T1000 (cell line): ENCODE measurements around the gene NTF3.

ENCODE experiments used
- DNase-seq: peaks from one replicate; lab custom pipeline; 2025; ENCODE audit warnings: mixed read lengths; lab: John Stamatoyannopoulos, UW

The NTF3 gene

GRCh38 chr12:5511644-5512600 is 80.0 kb downstream of the NTF3 start:
- DNase-seq: no peak

DNA sequence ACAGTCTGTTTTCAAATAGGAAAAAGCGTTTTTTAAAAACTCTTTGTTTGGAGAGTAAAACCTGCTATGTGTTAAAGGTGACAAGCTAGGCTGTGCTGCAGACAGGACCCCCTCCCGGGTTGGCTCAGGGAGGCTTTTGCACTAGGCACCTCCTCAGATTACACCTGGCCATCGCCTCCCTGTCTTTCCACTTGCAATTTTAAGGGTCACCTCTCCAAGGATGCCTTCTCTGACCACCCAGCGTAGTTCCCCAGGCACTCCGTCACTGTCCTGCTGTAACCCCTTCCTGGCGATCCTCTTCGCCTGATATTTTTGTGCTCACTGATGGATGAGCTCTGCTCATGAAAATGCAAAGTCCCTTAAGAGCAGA is 80.7 kb downstream of the NTF3 start:
- no peak for DNase-seq

- DNase-seq: no peak
Measured at GRCh38 chr12:5513406-5513805, 81.5 kb downstream of the NTF3 start.

GRCh38 chr12:5514016-5514415 is 82.1 kb downstream of the NTF3 start:
- DNase-seq: no peak

- DNase-seq: no peak
Measured at GRCh38 chr12:5514545-5514944, 82.6 kb downstream of the NTF3 start.

DNA sequence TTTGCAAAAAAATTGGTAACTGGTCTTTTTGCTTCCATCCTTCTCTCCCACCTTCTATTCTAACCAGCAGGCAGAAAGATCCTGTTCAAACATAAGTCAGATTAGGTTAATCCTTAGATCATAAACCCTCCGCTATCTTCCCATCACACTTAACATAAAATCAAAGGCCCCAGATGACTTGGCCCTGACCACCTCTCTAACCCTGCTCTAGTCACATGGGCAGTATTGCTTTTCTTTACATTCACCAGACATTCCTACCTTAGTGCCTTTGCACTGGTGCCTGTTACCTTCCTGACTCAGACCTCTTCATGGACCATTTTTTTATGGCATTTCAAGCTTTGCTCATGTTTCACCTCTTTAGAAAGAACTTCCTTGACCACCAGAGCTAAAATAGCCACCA is 83.5 kb downstream of the NTF3 start:
- DNase-seq: no peak

GRCh38 chr12:5516371-5517241 is 84.7 kb downstream of the NTF3 start:
- DNase-seq: no peak

GRCh38 chr12:5518584-5519365 is 86.9 kb downstream of the NTF3 start:
- DNase-seq: no peak

DNA sequence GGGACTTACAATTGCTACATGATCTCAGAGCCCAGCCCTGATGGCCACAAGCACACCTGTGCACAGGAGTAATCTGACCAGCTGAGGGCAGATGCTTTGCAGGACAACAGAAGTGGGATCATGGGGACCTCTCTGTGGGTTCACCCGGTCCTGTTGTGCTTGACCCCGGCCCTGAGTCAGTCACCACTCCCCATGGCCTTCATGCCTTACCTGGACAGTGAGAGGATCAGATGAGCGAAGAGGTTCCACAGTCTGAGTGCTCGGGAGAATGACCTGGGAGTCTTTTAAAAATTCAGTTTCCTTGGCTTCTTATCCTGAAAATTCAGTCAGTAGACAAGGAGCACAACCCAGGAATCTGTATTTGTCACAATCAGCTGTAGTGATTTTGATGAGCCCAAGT is 88.1 kb downstream of the NTF3 start:
- DNase-seq: no peak

DNA sequence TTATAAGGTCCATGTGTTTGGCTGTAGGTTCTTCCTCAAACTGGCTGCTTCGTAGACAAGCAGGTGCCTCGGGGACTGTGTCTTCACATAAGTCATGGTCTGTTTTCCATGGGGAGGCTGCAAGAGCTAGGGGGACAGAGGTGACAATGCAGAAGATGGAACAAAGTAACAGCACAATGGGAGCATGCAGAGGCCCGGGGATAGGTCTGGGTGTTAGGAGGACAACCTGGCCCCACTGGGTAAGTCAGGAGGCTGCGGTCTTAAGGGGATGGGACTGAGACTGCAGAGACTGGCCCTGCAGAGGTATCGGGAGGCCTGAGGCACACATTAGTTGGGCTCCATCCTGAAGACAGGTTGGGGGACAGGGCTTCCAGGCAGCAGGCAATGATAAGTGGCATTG is 88.9 kb downstream of the NTF3 start:
- no peak for DNase-seq

GRCh38 chr12:5521456-5522325 is 89.8 kb downstream of the NTF3 start:
- no peak for DNase-seq

- no peak for DNase-seq
Measured at GRCh38 chr12:5522432-5523335, 90.8 kb downstream of the NTF3 start.

DNA sequence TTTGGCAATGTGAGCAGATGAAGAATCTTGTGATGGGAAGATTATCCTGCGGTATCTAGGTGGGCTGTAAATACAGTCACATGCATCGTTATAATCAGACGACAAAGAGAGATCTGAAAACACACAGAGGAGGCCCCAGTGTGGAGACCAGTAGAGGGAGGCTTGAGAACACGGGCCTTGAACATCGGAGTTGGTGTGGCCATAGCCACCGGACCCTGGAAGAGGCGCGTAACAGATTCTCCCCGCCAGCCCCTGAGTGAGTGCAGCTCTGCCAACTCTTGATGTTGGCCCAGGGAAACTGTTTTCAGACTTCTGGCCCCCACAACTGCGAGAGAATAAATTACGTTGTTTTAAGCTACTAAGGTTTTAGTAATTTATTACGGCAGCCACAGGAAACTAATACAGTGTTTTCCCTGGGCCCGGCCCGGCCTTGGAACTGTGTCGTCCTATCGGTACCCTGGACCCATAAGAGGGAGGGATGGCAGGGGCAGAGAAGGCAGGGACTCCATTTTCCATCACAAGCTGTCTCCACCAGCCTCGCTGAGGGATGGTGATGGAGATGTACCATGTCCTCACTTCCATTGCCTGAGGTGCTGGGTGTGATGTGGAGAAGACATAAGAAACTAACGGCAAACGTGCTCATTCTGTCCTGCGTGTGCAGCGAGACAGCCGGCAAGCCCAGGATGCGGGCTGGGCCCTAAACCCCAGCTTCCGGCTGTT is 91.6 kb downstream of the NTF3 start:
- no peak for DNase-seq

DNA sequence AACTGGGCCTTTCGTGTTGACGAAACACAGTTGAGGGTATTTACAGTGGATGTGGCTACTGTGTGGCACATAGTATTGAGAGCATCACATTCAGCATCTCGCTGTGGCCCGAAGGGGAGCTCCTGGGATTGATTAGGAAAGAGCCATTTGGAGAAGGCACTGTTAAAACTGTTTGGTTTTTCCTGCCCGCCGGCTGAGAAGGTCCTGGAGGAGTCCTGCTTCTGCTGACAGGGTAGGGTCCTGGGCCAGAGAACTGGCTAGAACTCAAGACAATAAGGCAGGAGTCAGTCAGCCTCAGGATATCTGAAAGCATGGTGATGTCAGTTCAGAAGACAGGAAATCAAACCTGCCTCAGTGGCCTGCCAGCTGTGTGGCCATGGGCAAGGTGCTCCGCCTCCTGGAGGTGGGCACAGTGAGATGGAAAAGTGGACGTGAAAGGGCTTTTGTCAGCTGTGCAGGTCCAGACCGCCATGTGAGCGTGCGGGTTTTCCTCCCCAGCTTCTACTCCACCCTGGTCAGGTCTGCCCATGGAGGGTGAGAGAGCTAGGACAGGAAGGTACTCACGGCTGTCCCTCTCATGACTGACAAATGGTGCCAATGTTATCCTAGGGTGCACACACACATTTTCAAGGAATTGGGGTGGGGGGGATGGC is 92.3 kb downstream of the NTF3 start:
- DNase-seq: no peak

- DNase-seq: no peak
Measured at GRCh38 chr12:5524769-5525436, 93.0 kb downstream of the NTF3 start.

GRCh38 chr12:5525783-5526367 is 94.0 kb downstream of the NTF3 start:
- DNase-seq: no peak

- no peak for DNase-seq
Measured at GRCh38 chr12:5533368-5533767, 101.5 kb downstream of the NTF3 start.
